ENCODE results near the gene ARR3.
"Not testable (repeated sequence)": the region's sequence is repeated elsewhere in the genome, so short reads cannot be mapped to it uniquely, and the experiment has no call there.

ARR3 gene

GRCh38 chrX:70247252-70247651 lies 20.9 kb upstream of the ARR3 start:
- TF ChIP-seq Cebpa-rat (IDR thresholded peaks at IDR 0.05) = no peak
- Histone ChIP-seq H3K27me3 (peaks cover 79% of the 10 kb centered on the region), H3K27ac (no peak overlapping the region), H3K4me2 (no peak overlapping the region), H3K9me3 (no peaks in the 10 kb centered on the region), H3K9ac (no peak overlapping the region), H3K4me1 (no peaks in the 10 kb centered on the region), H3K4me3 (no peak overlapping the region), H3K36me3 (no peaks in the 10 kb centered on the region), H4K20me1 (no peaks in the 10 kb centered on the region)

DNA sequence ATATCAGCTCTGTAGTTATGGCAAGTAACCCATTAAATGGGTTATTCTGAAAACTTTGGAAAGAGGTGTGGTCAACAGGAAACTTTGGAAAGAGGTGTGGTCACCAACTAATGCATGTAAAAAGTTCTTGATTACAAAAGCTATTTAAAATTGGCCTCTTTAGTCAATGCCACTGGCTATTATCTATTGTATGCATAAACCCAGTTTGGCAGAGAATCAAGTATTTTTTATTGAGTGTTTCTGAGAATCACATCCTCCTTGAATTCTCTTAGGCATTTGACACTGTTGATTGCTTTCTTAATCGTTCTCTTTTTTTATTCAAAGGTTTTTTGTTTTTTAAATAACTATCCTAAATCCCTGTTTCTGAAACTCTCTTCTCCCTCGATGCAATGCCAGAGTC lies 15.6 kb upstream of the ARR3 start:
- Histone ChIP-seq H3K9ac (no peak overlapping the region), H3K4me2 (no peak overlapping the region), H3K4me3 (no peak overlapping the region), H3K9me3 (no peaks in the 10 kb centered on the region), H3K27ac (no peak overlapping the region), H3K27me3 (peaks cover 73% of the 10 kb centered on the region), H4K20me1 (no peaks in the 10 kb centered on the region), H3K4me1 (no peaks in the 10 kb centered on the region), H3K36me3 (no peaks in the 10 kb centered on the region)
- no peak for TF ChIP-seq Cebpa-rat (IDR thresholded peaks at IDR 0.05)

DNA sequence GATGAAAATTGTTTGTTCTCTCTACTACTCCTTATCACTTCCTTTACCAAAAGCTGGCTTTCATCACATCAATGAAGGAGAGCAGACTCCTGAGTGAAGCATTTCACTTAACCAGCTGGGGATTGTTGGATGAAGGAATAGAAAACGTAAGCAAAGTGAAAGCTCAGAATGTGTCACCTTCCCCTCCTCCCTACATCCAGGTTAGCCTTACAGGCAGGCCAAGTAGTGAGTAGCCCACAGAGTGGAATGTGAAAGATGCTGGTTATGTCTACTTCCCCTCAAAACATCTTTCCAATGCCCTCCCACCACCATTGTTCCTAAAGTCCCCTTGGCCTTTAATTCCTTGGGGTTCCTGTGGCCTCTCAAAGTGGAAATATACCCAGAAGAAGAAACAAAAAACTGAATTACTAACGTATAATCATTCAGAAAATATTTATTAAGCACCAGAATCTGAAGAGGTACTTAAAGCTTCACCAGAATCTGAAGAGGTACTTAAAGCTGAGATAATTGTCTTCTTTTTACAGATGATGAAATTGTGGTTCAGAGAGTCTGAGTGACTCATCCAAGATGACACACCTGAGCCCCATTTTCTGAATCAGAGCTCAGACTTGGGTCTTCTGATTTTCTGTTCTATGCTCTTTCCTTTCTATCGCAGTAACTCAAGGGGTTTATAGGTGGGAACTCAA lies 14.6 kb upstream of the ARR3 start:
- H3K4me3 ChIP-seq = no peak overlapping the region
- H3K9me3 ChIP-seq = no peaks in the 10 kb centered on the region
- peaks cover 75% of the 10 kb centered on the region for H3K27me3 ChIP-seq
- no peaks in the 10 kb centered on the region for H4K20me1 ChIP-seq
- no peak overlapping the region for H3K9ac ChIP-seq
- H3K27ac ChIP-seq = no peak overlapping the region
- no peak overlapping the region for H3K4me2 ChIP-seq
- TF ChIP-seq Cebpa-rat (IDR thresholded peaks at IDR 0.05) = no peak
- H3K4me1 ChIP-seq = no peaks in the 10 kb centered on the region
- no peaks in the 10 kb centered on the region for H3K36me3 ChIP-seq

- H3K27ac ChIP-seq = no peak overlapping the region
- no peak for TF ChIP-seq Cebpa-rat (IDR thresholded peaks at IDR 0.05)
- H3K9me3 ChIP-seq = no peaks in the 10 kb centered on the region
- H3K36me3 ChIP-seq = no peaks in the 10 kb centered on the region
- no peak overlapping the region for H3K4me3 ChIP-seq
- no peaks in the 10 kb centered on the region for H3K4me1 ChIP-seq
- no peak overlapping the region for H3K4me2 ChIP-seq
- peaks cover 74% of the 10 kb centered on the region for H3K27me3 ChIP-seq
- no peaks in the 10 kb centered on the region for H4K20me1 ChIP-seq
- no peak overlapping the region for H3K9ac ChIP-seq
These were observed 14.1 kb upstream of the ARR3 start for GRCh38 chrX:70254063-70254400.

- Histone ChIP-seq H3K36me3 (no peaks in the 10 kb centered on the region), H3K4me3 (no peak overlapping the region), H3K9ac (no peak overlapping the region), H3K4me1 (no peaks in the 10 kb centered on the region), H3K9me3 (no peaks in the 10 kb centered on the region), H4K20me1 (no peaks in the 10 kb centered on the region; the same call in 1 of the 2 replicates), H3K4me2 (no peak overlapping the region), H3K27me3 (peaks cover 77% of the 10 kb centered on the region), H3K27ac (no peak overlapping the region)
- no peak for TF ChIP-seq Cebpa-rat (IDR thresholded peaks at IDR 0.05)
These were observed 13.2 kb upstream of the ARR3 start for GRCh38 chrX:70254909-70255308.

- no peak overlapping the region for H3K27ac ChIP-seq
- no peaks in the 10 kb centered on the region for H3K9me3 ChIP-seq
- no peaks in the 10 kb centered on the region for H3K4me1 ChIP-seq
- no peak overlapping the region for H3K4me3 ChIP-seq
- H4K20me1 ChIP-seq = no peaks in the 10 kb centered on the region; the same call in 1 of the 2 replicates
- TF ChIP-seq Cebpa-rat (IDR thresholded peaks at IDR 0.05) = no peak
- no peaks in the 10 kb centered on the region for H3K36me3 ChIP-seq
- no peak overlapping the region for H3K9ac ChIP-seq
- peaks cover 80% of the 10 kb centered on the region for H3K27me3 ChIP-seq
- H3K4me2 ChIP-seq = no peak overlapping the region
These were observed 12.7 kb upstream of the ARR3 start for GRCh38 chrX:70255452-70255851.

DNA sequence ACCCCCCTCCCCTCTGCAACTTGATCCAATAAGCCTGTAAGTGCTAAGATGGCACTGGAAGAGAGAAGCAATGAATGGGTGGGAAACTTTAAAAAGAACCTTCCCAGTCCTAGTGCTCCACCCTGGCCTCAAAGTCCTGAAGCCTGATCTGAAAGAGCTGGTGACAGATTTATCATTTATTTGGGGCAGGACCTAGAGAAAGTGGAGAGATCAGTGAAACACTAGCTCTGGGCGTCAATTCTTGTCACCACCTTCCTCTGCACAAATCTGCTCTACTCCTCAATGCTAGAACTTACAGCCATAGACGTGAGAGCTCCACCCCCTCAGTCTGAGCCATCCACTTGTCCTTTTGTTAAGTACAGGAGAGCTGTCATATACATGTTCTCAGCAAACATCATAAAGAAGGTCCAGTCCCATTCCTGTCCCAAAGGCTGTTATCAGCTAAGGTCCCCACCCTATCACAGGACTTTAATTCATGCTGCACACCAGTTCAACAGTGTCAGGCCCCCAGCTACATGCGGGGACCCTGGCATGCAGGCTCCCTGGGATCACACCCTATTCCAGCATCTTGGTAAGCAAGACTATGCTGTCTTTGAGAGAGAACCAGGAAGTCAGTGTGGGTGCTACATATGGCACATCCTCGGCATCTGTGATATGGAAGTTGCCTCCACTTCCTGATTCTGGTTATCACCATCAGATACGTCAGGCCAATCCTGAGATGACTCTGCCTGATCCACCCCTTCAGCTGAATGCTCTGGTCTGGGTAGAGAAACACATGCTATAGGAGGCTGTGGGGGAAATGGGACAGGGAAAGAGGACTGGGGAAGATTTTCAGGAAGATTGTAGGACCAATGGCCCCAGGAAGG lies 10.5 kb upstream of the ARR3 start:
- no peak overlapping the region for H3K4me2 ChIP-seq
- H3K4me1 ChIP-seq = no peaks in the 10 kb centered on the region
- H4K20me1 ChIP-seq = no peaks in the 10 kb centered on the region; the same call in 1 of the 2 replicates
- H3K9ac ChIP-seq = no peak overlapping the region
- H3K9me3 ChIP-seq = no peaks in the 10 kb centered on the region
- TF ChIP-seq Cebpa-rat (IDR thresholded peaks at IDR 0.05) = no peak
- H3K27me3 ChIP-seq = peaks cover 82% of the 10 kb centered on the region
- H3K27ac ChIP-seq = no peak overlapping the region
- no peak overlapping the region for H3K4me3 ChIP-seq
- no peaks in the 10 kb centered on the region for H3K36me3 ChIP-seq

GRCh38 chrX:70260104-70260503 lies 8.0 kb upstream of the ARR3 start, which contains the start of gene P2RY4:
Gene P2RY4 (minus strand): TSS chrX:70260204. CDS start chrX:70259624, 580 bp downstream.
- Histone ChIP-seq H3K9ac (no peak within 1 kb of the TSS), H3K4me1 (no peaks in the 10 kb centered on the region), H3K36me3 (no peaks in the 10 kb centered on the region), H3K4me3 (no peak within 1 kb of the TSS), H3K27me3 (peaks cover 70% of the 10 kb centered on the region), H3K27ac (no peak within 1 kb of the TSS), H3K9me3 (no peaks in the 10 kb centered on the region), H4K20me1 (no peaks in the 10 kb centered on the region; the same call in 1 of the 2 replicates), H3K4me2 (no peak within 1 kb of the TSS)
- TF ChIP-seq Cebpa-rat (IDR thresholded peaks at IDR 0.05) = no peak

DNA sequence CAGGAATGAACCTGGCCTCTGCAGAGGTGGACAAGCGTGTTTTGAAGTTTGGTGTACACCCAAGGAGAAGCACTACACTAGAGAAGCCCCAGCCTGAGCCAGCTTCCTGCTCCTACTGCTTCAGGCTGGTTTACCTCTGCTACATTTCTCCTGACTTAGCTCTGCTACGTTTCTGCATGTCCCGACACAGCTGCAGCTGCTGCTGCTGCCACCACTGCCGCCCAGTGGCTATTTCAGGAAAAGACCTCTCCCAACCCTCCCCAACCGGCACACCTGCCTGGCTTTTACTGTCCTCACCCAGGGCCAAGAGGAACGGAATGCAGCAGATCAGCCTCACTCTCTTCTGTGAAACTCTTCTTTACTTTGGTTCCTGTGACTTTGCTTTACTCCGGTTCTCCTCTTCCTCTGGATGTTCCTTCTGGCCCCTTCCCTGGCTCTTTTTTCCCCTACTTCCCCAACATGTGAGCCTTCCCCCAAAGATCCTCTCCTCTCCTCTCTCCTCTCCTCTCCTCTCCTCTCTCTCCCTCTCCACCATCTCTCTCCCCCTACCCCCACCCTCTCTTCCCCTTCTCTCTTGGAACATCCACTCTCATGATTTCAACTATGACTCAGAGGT lies 5.1 kb upstream of the ARR3 start:
- TF ChIP-seq Cebpa-rat (IDR thresholded peaks at IDR 0.05) = no peak
- Histone ChIP-seq H3K27me3 (peaks cover 72% of the 10 kb centered on the region), H3K4me1 (no peaks in the 10 kb centered on the region), H3K4me2 (no peak overlapping the region), H3K36me3 (no peaks in the 10 kb centered on the region), H3K27ac (no peak overlapping the region), H3K9ac (no peak overlapping the region), H3K4me3 (no peak overlapping the region), H3K9me3 (no peaks in the 10 kb centered on the region), H4K20me1 (no peaks in the 10 kb centered on the region; the same call in 1 of the 2 replicates)

- peaks cover 73% of the 10 kb centered on the region for H3K27me3 ChIP-seq
These were observed 3.4 kb upstream of the ARR3 start for GRCh38 chrX:70264784-70265183.

GRCh38 chrX:70274029-70274428 lies 5.9 kb downstream of the ARR3 start:
- H3K4me3 ChIP-seq, H3K9ac ChIP-seq, H4K20me1 ChIP-seq, H3K4me2 ChIP-seq, H3K27ac ChIP-seq, H3K36me3 ChIP-seq, H3K9me3 ChIP-seq, H3K4me1 ChIP-seq: not testable (repeated sequence)
- H3K27me3 ChIP-seq = peaks cover 76% of the 10 kb centered on the region

More at GRCh38 chrX:70264784-70265183, 3.4 kb upstream of the ARR3 start:
- no peak overlapping the region for H3K4me2 ChIP-seq
- no peak overlapping the region for H3K9ac ChIP-seq
- no peak overlapping the region for H3K27ac ChIP-seq
- H3K36me3 ChIP-seq = no peaks in the 10 kb centered on the region
- H3K4me1 ChIP-seq = no peaks in the 10 kb centered on the region
- TF ChIP-seq Cebpa-rat (IDR thresholded peaks at IDR 0.05) = no peak
- H4K20me1 ChIP-seq = no peaks in the 10 kb centered on the region; the same call in 1 of the 2 replicates
- H3K9me3 ChIP-seq = no peaks in the 10 kb centered on the region
- H3K4me3 ChIP-seq = no peak overlapping the region
